Tibial artery (tissue), 4 donors: ENCODE results near the gene AKIRIN2.
A peak's percentile ranks its signal among the peaks of the same experiment; 100 is the strongest.

Source experiments
- DNase-seq, 2 donors: peaks; one replicate each; pipeline ENCODE4 v3.0.0-alpha.2; 2019
- H3K27ac ChIP-seq, 2 donors: fragments of 200-600 bp; sonication (generic) in 1 of 2; 1 replicate in 1 of 2; 2 replicates in 1 of 2; pipeline ENCODE4 v1.5.1; 2018 to 2019; ENCODE audit warnings: mild to moderate bottlenecking in 1 of 2
- H3K27me3 ChIP-seq, 2 donors: fragments of 200-600 bp; sonication (generic) in 1 of 2; one replicate each; pipeline versions ENCODE4 v1.5.1 to v1.6.0; 2016 to 2019
- H3K36me3 ChIP-seq, 3 donors: fragments of 200-600 bp; sonication (generic) in 2 of 3; one replicate each; pipeline ENCODE4 v1.5.1; 2016 to 2019; ENCODE audit warnings: mild to moderate bottlenecking in 2 of 3
- H3K4me1 ChIP-seq, 4 donors: fragments of 200-600 bp; sonication (generic) in 2 of 4; 1 replicate in 3 of 4; 2 replicates in 1 of 4; pipeline ENCODE4 v1.5.1; 2016 to 2019
- H3K4me3 ChIP-seq, 2 donors: fragments of 200-600 bp; sonication (generic) in 1 of 2; 1 replicate in 1 of 2; 2 replicates in 1 of 2; pipeline ENCODE4 v1.5.1; 2018 to 2019; ENCODE audit warnings: mild to moderate bottlenecking in 2 of 2
- H3K9me3 ChIP-seq, 3 donors: fragments of 200-600 bp; sonication (generic) in 1 of 3; one replicate each; pipeline ENCODE4 v1.5.1; 2016 to 2019
- intact Hi-C: fragments of 100-400 bp; cut with DNase I; formaldehyde crosslinking; loops from one replicate; pipeline ENCODE4 v1.15.0; 2023; ENCODE audit warnings: low total_unique reads
- TF ChIP-seq, protein P1 (sequence below), 2 experiments: fragments of 200-600 bp in 1 of 2; fragments of 450-650 bp in 1 of 2; IDR thresholded peaks; one replicate each; pipeline ENCODE4 v1.5.1; 2017 to 2019; ENCODE audit warnings: antibody characterized with exemption in 2 of 2, mild to moderate bottlenecking in 1 of 2, moderate library complexity in 1 of 2

The AKIRIN2 gene

GRCh38 chr6:87664921-87665485, 37.0 kb downstream of the AKIRIN2 start:
- Histone ChIP-seq H3K9me3 (no peaks in the 10 kb centered on the region), H3K27ac (peak overlapping the region; percentile 11 to 23), H3K27me3 (no peaks in the 10 kb centered on the region), H3K36me3 (peaks cover 0 to 41% (median 13%) of the 10 kb centered on the region in 3 donors), H3K4me1 (peaks cover 0 to 23% (median 11%) of the 10 kb centered on the region in 4 donors), H3K4me3 (no peak overlapping the region)
- TF ChIP-seq, protein P1, sequence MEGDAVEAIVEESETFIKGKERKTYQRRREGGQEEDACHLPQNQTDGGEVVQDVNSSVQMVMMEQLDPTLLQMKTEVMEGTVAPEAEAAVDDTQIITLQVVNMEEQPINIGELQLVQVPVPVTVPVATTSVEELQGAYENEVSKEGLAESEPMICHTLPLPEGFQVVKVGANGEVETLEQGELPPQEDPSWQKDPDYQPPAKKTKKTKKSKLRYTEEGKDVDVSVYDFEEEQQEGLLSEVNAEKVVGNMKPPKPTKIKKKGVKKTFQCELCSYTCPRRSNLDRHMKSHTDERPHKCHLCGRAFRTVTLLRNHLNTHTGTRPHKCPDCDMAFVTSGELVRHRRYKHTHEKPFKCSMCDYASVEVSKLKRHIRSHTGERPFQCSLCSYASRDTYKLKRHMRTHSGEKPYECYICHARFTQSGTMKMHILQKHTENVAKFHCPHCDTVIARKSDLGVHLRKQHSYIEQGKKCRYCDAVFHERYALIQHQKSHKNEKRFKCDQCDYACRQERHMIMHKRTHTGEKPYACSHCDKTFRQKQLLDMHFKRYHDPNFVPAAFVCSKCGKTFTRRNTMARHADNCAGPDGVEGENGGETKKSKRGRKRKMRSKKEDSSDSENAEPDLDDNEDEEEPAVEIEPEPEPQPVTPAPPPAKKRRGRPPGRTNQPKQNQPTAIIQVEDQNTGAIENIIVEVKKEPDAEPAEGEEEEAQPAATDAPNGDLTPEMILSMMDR (IDR thresholded peaks at IDR 0.05) = no peak
- intact Hi-C loops = no loop called here
- no peak for DNase-seq

GRCh38 chr6:87663434-87663833, 38.6 kb downstream of the AKIRIN2 start:
- H3K36me3 ChIP-seq = peaks cover 0 to 25% (median 13%) of the 10 kb centered on the region in 3 donors
- no peaks in the 10 kb centered on the region for H3K9me3 ChIP-seq
- H3K4me3 ChIP-seq = no peak overlapping the region
- no peak for DNase-seq
- no peak overlapping the region for H3K27ac ChIP-seq
- intact Hi-C loops = no loop called here
- no peaks in the 10 kb centered on the region for H3K27me3 ChIP-seq
- TF ChIP-seq, protein P1 (IDR thresholded peaks at IDR 0.05) = no peak
- peaks cover 0 to 39% (median 12%) of the 10 kb centered on the region in 4 donors for H3K4me1 ChIP-seq

DNA sequence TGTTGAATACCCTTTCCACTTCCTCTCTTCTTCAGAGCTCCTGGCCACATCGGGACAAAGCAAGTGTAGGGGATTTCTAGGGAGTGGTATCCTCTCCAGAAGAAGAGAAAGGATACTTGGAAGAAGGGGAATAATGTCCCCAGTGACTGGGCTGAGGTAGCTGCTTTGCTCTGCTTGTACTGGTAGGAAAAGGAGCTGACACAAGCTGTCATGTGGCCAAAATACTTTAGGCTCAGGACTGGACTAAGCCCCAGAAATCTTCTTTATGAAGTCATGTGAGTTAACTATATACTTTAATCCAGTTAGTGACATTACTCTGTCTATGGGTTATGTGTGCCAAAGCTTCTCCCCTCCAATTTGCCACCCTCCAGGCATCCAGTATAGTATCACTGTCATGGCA, 40.5 kb downstream of the AKIRIN2 start:
- peak overlapping the region in 1 of 2 donors; percentile 53 for H3K27ac ChIP-seq
- H3K36me3 ChIP-seq = peaks cover 0 to 21% (median 14%) of the 10 kb centered on the region in 3 donors
- H3K27me3 ChIP-seq = no peaks in the 10 kb centered on the region
- peaks cover 0 to 45% (median 12%) of the 10 kb centered on the region in 4 donors for H3K4me1 ChIP-seq
- TF ChIP-seq, protein P1 (IDR thresholded peaks at IDR 0.05) = no peak
- no peak overlapping the region for H3K4me3 ChIP-seq
- no peaks in the 10 kb centered on the region for H3K9me3 ChIP-seq
- DNase-seq = no peak
- intact Hi-C loops = no loop called here

GRCh38 chr6:87661016-87661415, 41.0 kb downstream of the AKIRIN2 start:
- Histone ChIP-seq H3K27ac (peak overlapping the region in 1 of 2 donors; percentile 53), H3K4me1 (peaks cover 0 to 45% (median 12%) of the 10 kb centered on the region in 4 donors), H3K36me3 (peaks cover 0 to 21% (median 14%) of the 10 kb centered on the region in 3 donors), H3K27me3 (no peaks in the 10 kb centered on the region), H3K9me3 (no peaks in the 10 kb centered on the region), H3K4me3 (no peak overlapping the region)
- TF ChIP-seq, protein P1 (IDR thresholded peaks at IDR 0.05) = no peak
- intact Hi-C loops = no loop called here
- DNase-seq = no peak

DNA sequence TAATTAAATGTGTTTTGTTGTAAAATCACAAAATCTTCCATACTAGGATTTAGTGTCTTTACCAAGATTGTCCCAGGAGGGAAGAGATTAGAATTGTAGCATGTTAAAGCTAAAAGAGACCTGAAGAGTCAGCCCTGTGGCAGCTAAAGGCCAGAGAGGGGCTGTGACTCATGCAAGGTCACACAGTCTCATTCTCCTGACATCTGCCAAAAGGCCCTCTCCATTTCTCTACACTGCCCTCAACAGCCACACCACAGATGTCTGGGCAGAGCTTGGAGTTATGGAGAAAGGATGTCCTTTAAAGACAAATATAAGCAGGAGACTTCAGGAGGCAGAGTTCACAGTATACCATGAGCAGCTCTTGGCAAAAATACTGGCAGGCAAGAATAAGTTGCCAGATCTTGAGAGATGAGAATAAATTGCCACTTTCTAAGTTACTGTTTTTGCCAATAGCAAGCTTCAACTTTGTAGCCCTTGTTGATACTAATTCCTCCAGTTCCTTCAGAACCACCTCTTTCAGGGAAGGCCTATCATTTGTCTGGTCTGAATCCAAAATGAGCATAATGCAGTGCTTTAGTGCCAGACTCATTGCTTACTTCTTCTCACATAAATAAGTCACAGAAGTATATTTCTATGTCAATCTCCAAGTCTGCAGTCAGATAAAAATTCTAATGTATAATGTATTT, 41.7 kb downstream of the AKIRIN2 start:
- DNase-seq = no peak
- no peak overlapping the region for H3K4me3 ChIP-seq
- H3K9me3 ChIP-seq = no peaks in the 10 kb centered on the region
- peaks cover 0 to 41% (median 12%) of the 10 kb centered on the region in 4 donors for H3K4me1 ChIP-seq
- intact Hi-C loops = no loop called here
- H3K27ac ChIP-seq = peak overlapping the region; percentile 15 to 53
- H3K36me3 ChIP-seq = peaks cover 0 to 21% (median 14%) of the 10 kb centered on the region in 3 donors
- no peaks in the 10 kb centered on the region for H3K27me3 ChIP-seq
- TF ChIP-seq, protein P1 (IDR thresholded peaks at IDR 0.05) = no peak
